Heart right ventricle (tissue), 16 donors: Measurements from ENCODE around the gene OR6S1. TPM values are rescaled to one million over a fixed set of nuclear protein-coding genes. Genes with fewer than 3 reads are reported as not detected.
A peak's percentile ranks its signal among the peaks of the same experiment; 100 is the strongest.

Experiments used
- ATAC-seq, 8 donors: fragments of 200-7000 bp; cut with Tn5 transposase; one replicate each; pipeline ENCODE4 v1.9.1; 2020; ENCODE audit warnings: mild to moderate bottlenecking in 8 of 8, moderate library complexity in 8 of 8, moderate number of reproducible peaks in 1 of 8
- DNase-seq, 2 donors: peaks; one replicate each; pipeline ENCODE4 v3.0.0-alpha.2; 2020
- H3K27ac ChIP-seq, 10 donors: fragments of 200-600 bp; sonication (generic) in 2 of 10; one replicate each; pipeline versions ENCODE4 v1.5.0 to v1.8.0; 2020 to 2022; ENCODE audit warnings: mild to moderate bottlenecking in 3 of 10
- H3K27me3 ChIP-seq, 7 donors: fragments of 200-600 bp; one replicate each; pipeline ENCODE4 v1.8.0; 2021 to 2022; ENCODE audit warnings: mild to moderate bottlenecking in 2 of 7
- H3K36me3 ChIP-seq, 9 donors: fragments of 200-600 bp; sonication (generic) in 1 of 9; one replicate each; pipeline versions ENCODE4 v1.5.0 to v1.8.0; 2020 to 2022; ENCODE audit warnings: mild to moderate bottlenecking in 2 of 9
- H3K4me1 ChIP-seq, 9 donors: fragments of 200-600 bp; sonication (generic) in 1 of 9; one replicate each; pipeline versions ENCODE4 v1.5.0 to v1.8.0; 2020 to 2022; ENCODE audit warnings: mild to moderate bottlenecking in 4 of 9
- H3K4me3 ChIP-seq, 10 donors: fragments of 200-600 bp; sonication (generic) in 2 of 10; one replicate each; pipeline versions ENCODE4 v1.5.0 to v1.8.0; 2020 to 2022; ENCODE audit warnings: mild to moderate bottlenecking in 7 of 10, moderate library complexity in 2 of 10
- H3K9me3 ChIP-seq, 11 donors: fragments of 200-600 bp in 10 of 11; sonication (generic) in 2 of 11; one replicate each; pipeline versions ENCODE4 v1.5.0 to v1.8.0; 2013 to 2022; ENCODE audit warnings: mild to moderate bottlenecking in 2 of 11, control low read depth in 1 of 11, moderate library complexity in 1 of 11
- CTCF ChIP-seq, 9 donors: fragments of 200-600 bp; sonication (generic) in 2 of 9; IDR thresholded peaks; one replicate each; pipeline versions ENCODE4 v1.5.0 to v1.8.0; 2021 to 2022; ENCODE audit warnings: antibody characterized with exemption in 9 of 9, mild to moderate bottlenecking in 5 of 9, moderate library complexity in 1 of 9
- WGBS, 2 donors: extraction: QIAGEN DNeasy Blood & Tissue Kit; methylation state at CpG; one replicate each; pipeline ENCODE4 v1.1.7; 2013; ENCODE audit warnings: inconsistent platforms in 1 of 2; 5-methylcytosine and 5-hydroxymethylcytosine counted together
- intact Hi-C, 10 donors: fragments of 100-400 bp; cut with DNase I; formaldehyde crosslinking; loops; one replicate each; pipeline versions ENCODE4 v1.11.1 to v1.14.2; 2022
- polyA plus RNA-seq, 2 donors: library from polyadenylated mRNA; stranded (reverse); fragments of 200-250 nt; gene quantifications; one replicate each; pipeline ENCODE4 v1.2.3, GENCODE V29; 2013
- total RNA-seq, 10 donors: library from RNA; stranded (reverse); fragmentation: NEBNext Ultra II Directional in 3 of 10; extraction: Animal tissue kit (Norgen Biotek cat#: 25700) in 3 of 10; gene quantifications; one replicate each; pipeline versions ENCODE4 v1.2.1 to v1.2.4, GENCODE V29; 2021 to 2023
- donor health status: Arrhythmogenic right ventricular cardiomyopathy.
- donor health status: ischemic (EF 13 %, LVEDD 7.1; RV severe dilation, severe dysfunction).
- donor health status: healthy with polysubstance abuse.
- donor health status: DM: no; HTN: yes; CAD: no.
- donor health status: DM: no; HTN: no; CAD: no.
- donor health status: ischemic (EF 25% LVEDD 6.9; RV normal size, moderate dysfunction).
- donor health status: ischemic (EF 25% LVEDD 5.7; RV mildly dilated, moderate dysfunction).
- donor health status: healthy.
- donor health status: DM: yes; HTN: yes; CAD: no.
- donor health status: Ischemic cardiomyopathy.
- donor health status: ischemic (EF 35%, LVEDD 5.7; RV mildly dilated, moderate dysfunction).
- donor health status: nonischemic (EF 11% LVEDD 7.7; RV severe dilation, severe dysfunction).
- donor health status: DM: yes; HTN: yes; CAD: no.
- donor health status: PGD.
- donor health status: ischemic (EF 29% LVEDD 5.4; RV normal size, mild dysfunction).
- donor health status: nonischemic (EF 23%, LVEDD 6.1; RV moderate dilation, normal function).

OR6S1 gene
- total and polyA plus RNA-seq, 12 donors, result not detected

- H3K4me3 ChIP-seq, result peak overlapping the region in 9 of 10 donors; percentile 2 to 45 (median 28)
- peaks cover 0 to 41% (median 23%) of the 10 kb centered on the region in 9 donors for H3K4me1 ChIP-seq
- no peaks in the 10 kb centered on the region for H3K9me3 ChIP-seq
- ATAC-seq (peak in 3 of 8 donors; percentile 8 to 12 (median 10)), DNase-seq (no peak)
- peaks cover 0 to 100% (median 58%) of the 10 kb centered on the region in 7 donors for H3K27me3 ChIP-seq
- 1 to 2% methylated on average over 19 of the region's 19 CpGs for WGBS, 2 donors
- H3K27ac ChIP-seq, result no peak overlapping the region
- intact Hi-C loops, result loop anchor here in 5 of 10 donors (5.0 kb wide), 1 partner anchor 50 kb away; the partner anchor contains the start of gene RNASE4 (in 5 of the 5)
- TF ChIP-seq CTCF (IDR thresholded peaks at IDR 0.05), result no peak
- no peaks in the 10 kb centered on the region for H3K36me3 ChIP-seq
These were observed 9.1 kb downstream of the OR6S1 start for GRCh38 chr14:20632448-20632830.

- Histone ChIP-seq H3K9me3 (no peaks in the 10 kb centered on the region), H3K4me3 (peak overlapping the region in 9 of 10 donors; percentile 2 to 45 (median 28)), H3K27me3 (peaks cover 0 to 100% (median 59%) of the 10 kb centered on the region in 7 donors), H3K4me1 (peaks cover 0 to 43% (median 23%) of the 10 kb centered on the region in 9 donors), H3K27ac (no peak overlapping the region), H3K36me3 (no peaks in the 10 kb centered on the region)
- DNase-seq (peak; percentile 50 to 65), ATAC-seq (peak; percentile 65 to 87 (median 78))
- no peak for TF ChIP-seq CTCF (IDR thresholded peaks at IDR 0.05)
- WGBS, 2 donors, result 1% methylated on average over 18 of the region's 18 CpGs
- intact Hi-C loops, result loop anchor here in 5 of 10 donors (2.0 to 5.0 kb wide), 2 partner anchors 19 to 50 kb away; partner anchors contain the start of gene RNASE4 (in 5 of the 5)
These were observed 9.6 kb downstream of the OR6S1 start for GRCh38 chr14:20631880-20632389.

GRCh38 chr14:20631023-20631879, 10.2 kb downstream of the OR6S1 start:
- H3K9me3 ChIP-seq, result no peaks in the 10 kb centered on the region
- no peak overlapping the region for H3K27ac ChIP-seq
- intact Hi-C loops, result loop anchor here in 5 of 10 donors (2.0 to 5.0 kb wide), 2 partner anchors 18 to 51 kb away; partner anchors contain the start of gene RNASE4 (in 5 of the 5)
- peaks cover 0 to 100% (median 56%) of the 10 kb centered on the region in 7 donors for H3K27me3 ChIP-seq
- H3K36me3 ChIP-seq, result no peaks in the 10 kb centered on the region
- 1 to 3% methylated on average over 19 of the region's 19 CpGs for whole genome bisulfite sequencing, 2 donors
- H3K4me3 ChIP-seq, result peak overlapping the region in 9 of 10 donors; percentile 2 to 45 (median 30)
- ATAC-seq (peak in 6 of 8 donors; percentile 49 to 73 (median 62)), DNase-seq (no peak)
- H3K4me1 ChIP-seq, result peaks cover 0 to 50% (median 25%) of the 10 kb centered on the region in 9 donors
- TF ChIP-seq CTCF (IDR thresholded peaks at IDR 0.05), result no peak

GRCh38 chr14:20630340-20631022, 11.0 kb downstream of the OR6S1 start:
- intact Hi-C loops, result loop anchor here in 5 of 10 donors (2.0 to 5.0 kb wide), 2 partner anchors 18 to 52 kb away; partner anchors contain the start of gene RNASE4 (in 5 of the 5)
- H3K9me3 ChIP-seq, result no peaks in the 10 kb centered on the region
- DNase-seq (no peak), ATAC-seq (peak in 1 of 8 donors; percentile 6)
- peaks cover 0 to 100% (median 48%) of the 10 kb centered on the region in 7 donors for H3K27me3 ChIP-seq
- peak overlapping the region in 9 of 10 donors; percentile 1 to 45 (median 30) for H3K4me3 ChIP-seq
- peaks cover 0 to 58% (median 27%) of the 10 kb centered on the region in 9 donors for H3K4me1 ChIP-seq
- 2 to 5% methylated on average over 23 of the region's 23 CpGs for WGBS, 2 donors
- H3K36me3 ChIP-seq, result no peaks in the 10 kb centered on the region
- TF ChIP-seq CTCF (IDR thresholded peaks at IDR 0.05), result no peak
- no peak overlapping the region for H3K27ac ChIP-seq
